Activated T-cell treated with anti-CD3 and anti-CD28 coated beads, Interleukin-2, amount 50 U/mL, for 48 hours (primary cell): Measurements from ENCODE around the gene HECTD1.
"Not testable (repeated sequence)": the region's sequence is repeated elsewhere in the genome, so short reads cannot be mapped to it uniquely, and the experiment has no call there.

Experiments used
- DNase-seq, 2 experiments: peaks; one replicate each; pipeline ENCODE4 v3.0.0-alpha.2; 2020

Gene HECTD1

DNA sequence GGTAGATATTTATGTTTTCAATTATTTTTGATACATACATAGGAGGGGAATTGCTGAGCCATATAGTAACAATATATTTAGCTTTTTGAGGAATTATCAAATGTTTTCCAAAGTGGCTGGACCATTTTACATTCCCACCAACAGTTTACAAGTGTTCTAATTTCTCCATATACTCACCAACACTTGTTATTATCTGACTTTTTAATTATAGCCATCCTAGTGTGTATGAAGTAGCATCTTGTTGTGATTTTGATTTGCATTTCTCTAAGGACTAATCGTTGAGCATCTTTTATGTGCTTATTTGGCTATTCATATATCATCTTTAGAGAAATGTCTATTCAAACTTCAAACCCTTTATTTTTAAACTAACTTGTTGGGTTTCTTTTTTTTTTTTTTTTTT lies 17.2 kb upstream of the HECTD1 start:
- no peak for DNase-seq

DNA sequence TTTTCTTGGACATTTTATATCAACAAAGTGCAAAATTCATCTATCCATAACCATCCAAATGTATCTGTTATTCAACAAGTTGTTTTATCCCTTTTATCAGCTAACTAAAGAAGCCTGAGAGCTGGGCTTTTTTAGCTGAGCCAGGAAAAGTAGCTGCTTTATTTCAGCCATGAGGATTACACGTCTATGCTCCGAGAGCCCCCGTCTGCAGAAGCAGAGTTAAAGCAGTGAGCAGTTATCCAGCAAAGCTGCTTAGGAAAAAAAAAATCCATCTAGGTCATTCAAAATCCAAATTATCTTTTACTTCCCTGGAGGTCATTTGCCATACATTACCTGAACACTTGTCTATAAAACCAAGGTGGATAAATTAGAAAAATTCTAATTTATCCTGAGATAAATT lies 15.7 kb upstream of the HECTD1 start:
- DNase-seq, result no peak

DNA sequence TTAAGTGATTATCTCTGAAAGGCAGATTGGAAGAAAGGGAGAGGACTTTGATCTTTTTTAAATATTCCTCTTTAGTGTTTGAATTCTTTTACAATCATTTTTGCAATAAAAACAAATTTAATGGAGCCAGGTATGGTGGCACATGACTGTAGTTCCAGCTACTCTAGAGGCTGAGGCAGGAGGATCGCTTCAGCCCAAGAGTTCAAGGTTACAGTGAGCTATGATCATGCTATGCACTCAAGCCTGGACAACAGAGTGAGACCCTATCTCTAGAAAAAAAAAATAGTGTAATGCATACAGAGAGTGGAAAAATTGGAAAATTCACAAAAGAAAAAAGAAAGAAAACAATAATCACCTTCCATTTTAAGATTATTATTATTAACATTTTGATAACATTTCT lies 15.2 kb upstream of the HECTD1 start:
- no peak for DNase-seq

DNA sequence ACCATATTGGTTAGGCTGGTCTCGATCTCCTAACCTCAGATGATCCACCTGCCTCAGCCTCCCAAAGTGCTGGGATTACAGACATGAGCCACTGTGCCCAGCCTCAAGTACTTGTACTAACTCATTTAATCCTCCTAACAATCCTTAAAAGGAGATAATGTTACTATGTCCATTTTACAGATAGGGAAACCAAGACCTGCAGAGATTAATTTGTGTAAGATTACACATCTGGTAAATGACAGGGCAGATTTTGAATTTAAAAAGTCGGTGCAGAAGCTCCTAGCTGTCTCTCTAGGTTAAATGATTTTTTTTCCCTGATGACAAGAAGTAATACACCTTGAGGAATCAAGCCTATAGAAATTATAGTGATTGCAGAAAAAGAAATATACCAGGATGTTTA lies 13.7 kb upstream of the HECTD1 start:
- DNase-seq, result no peak

DNA sequence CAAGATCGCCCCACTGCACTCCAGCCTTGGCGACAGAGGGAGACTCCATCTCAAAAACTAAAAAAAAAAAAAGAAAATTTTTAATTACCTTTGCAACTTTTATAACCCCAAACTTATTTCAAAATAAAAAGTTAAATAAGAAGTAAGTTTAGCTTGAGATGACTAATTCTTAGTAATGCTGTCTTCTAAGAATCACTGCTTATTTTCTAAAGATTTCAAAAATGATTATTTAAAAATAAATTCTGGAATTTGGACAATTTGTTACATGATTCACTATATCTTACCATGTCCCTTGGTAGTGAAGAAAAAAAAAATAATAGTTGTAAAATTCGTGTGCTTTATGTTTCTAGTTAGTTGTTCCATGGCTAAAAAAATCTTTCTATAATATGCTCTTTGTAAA lies 11.6 kb upstream of the HECTD1 start:
- no peak for DNase-seq

DNA sequence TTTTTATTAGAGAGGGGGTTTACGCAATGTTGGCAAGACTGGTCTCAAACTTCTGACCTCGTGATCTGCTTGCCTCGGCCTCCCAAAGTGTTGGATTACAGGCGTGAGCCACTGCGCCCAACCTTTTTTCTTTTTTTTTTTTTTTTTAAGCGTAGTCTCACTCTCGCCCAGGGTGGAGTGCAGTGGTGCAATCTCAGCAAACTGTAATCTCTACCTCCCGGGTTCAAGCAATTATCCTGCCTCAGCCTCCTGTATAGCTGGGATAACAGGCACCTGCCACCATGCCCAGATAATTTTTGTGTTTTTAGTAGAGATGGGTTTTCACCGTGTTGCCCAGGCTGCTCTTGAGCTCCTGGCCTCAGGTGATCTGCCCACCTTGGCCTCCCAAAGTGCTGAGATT lies 8.8 kb upstream of the HECTD1 start:
- no peak for DNase-seq

DNA sequence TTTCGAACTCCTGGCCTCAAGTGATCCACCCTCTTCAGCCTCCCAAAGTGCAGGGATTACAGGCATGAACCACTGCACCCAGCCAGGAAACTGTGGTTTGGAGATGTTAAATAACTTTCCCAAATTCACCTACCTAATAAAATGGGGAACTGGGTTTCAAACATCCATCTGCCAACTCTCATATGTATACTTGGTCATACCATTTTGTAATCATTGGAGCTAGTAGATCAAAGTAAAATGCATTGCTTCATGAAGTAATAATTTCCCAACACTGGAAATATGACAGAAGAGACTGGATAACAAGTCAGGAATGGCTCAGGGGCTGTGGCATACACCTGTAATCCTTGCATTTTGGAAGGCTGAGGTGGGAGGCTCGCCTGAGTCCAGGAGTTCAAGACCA lies 5.3 kb upstream of the HECTD1 start:
- no peak for DNase-seq

DNA sequence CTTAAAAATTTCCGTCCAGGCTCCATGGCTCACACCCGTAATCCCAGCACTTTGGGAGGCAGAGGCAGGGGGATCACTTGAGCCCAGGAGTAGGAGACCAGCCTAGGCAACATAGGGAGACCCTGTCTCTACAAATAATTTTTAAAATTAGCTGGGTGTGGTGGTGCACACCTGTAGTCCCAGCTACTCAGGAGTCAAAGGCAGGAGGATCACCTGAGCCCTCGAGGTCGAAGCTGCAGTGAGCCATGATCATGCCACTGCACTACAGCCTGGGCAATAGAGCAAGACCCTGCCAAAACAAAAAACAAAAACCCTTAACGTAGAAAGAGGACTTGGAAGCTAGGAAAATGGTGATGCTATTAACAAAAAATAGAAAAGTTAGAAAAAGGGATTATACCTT lies 2.0 kb upstream of the HECTD1 start:
- DNase-seq, result no peak

DNA sequence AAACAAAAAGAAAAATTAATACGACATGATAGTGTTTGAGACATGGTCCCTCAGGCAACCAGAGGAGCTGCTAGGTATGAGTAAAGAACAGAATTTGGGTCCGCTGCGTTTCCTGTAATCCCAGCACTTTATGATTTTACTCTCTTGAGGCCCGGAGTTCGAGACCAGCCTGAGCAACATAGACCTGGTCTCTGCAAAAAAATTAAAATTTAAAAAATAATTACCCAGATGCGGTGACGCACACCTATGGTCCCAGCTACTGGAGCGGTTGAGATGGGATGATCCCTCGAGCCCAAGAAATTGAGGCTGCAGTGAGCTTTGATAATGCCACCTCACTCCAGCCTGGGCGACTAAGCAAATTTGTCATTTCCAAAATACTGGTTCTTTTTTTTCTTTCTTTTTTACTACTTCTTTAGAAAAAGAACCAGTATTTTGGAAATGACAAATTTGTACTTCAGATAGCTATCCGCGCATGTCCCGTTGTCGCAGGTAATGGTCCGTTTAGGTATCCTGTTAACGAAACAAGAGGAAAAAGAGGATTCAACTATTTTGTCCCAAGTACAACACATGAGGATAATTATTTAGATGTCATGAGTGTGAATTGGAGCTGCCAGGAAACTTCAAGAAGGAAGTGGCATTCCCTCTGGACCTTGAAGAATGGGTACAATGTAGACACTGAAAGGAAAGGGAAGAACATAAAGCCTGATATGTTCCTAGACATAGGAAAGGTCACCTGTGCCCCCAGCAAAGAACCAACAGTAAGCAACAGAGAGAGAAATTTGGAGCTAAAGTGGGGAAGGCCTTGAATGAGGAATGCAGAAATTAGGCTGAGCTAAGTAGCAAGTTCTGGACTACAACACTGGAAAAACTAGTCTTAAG lies 1.2 kb upstream of the HECTD1 start:
- peak; percentile 58 for DNase-seq

DNA sequence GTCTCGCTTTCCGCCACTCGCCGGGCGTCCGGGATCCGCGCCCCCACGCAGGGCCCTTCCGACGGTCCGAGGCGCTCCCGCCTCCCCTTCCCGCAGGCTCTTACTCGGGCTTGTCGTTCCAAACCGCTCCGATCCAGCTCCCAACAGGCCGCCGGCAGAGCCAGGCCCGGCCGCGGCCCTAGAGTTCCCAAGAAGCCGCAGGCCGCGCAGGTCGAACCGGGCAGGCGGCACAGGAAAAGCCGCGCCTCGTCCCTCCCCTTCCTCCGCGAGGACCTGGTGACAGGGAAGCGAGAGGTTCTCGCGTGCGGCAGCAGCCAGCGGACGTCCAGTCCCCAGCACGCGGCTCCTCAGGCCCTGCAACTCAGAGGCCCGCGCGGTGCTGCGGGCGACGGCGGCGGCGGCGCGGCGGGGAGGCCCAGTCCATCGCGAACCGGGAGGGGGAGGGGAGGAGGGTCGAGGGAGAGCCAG lies 272 bp downstream of the HECTD1 start:
- DNase-seq, result peak in 1 of 2 experiments; percentile 92

DNA sequence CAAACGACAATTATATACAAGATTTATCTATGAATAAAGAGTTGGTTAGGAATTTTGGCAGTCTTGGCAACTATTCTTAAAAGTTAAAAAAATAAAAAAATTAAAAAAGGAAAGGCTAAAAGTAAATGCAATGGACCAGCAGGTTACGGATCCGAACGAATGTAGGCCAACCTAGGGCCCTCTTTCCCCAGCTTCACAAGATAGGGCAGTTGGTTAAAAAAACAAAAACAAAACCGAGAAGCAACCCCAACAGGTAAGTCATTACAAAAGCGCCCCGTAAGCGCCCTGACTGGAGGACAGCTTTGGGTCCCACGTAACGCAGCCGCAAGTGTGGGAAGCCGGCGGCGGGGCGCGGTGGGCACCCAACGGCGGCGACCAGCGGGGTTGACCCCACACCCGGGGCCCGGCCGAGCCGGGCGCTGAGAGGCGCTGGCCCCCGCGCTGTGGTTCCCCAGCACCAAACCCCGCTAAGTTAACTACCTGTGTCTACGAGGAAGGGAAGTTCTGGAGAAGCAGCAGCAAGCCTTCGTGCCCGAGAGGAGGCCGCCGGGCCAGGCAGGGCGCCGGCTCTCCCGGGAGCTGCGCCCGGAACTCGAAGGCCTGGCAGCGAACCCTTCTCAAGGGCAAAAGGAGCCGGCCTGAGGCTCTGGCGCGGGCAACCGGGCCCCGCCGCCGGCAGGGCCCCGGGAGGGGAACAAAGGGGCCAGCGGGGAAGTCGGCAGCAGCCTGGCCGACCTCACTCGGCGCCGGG lies 882 bp downstream of the HECTD1 start:
- DNase-seq, result peak; percentile 79 to 80

DNA sequence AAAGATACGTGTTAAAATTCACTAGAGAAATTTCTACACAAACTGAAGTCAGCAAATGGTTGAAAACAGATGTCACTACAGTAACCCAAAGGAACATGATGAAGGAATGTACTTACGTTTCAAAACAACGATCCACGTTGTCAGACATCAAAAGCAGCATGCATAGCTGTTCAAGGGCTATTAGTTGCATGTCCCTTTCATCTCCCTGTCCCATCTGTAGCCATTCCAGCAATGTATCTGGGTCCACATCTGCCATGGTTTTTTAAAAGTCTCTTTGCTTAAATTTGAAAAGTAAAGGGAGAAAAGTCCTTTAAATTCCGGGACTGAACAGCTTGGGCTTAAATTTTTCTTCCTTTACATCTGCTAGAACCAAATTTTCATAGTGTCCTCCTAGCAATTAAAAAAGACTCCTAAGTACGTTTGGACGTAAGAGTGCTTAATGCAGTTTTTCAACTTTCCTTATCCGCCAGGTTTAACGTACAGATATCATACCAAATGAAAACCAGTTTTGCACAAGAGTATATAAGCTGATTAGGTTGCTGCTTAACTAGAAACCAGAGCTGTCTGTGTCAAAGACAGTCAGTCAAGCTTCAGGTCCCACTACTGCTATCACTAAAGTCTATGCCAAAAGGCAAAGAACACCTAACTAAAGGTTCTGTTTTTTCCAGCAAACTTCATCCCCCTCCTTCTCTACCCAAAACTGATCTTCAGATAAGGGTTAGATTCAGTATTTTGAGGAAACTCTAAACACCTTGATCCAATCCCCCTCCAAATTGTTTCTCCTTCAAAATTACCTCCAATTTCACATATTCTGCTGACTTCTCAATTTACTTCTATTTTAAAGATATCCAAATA lies 1.7 kb downstream of the HECTD1 start:
- no peak for DNase-seq

DNA sequence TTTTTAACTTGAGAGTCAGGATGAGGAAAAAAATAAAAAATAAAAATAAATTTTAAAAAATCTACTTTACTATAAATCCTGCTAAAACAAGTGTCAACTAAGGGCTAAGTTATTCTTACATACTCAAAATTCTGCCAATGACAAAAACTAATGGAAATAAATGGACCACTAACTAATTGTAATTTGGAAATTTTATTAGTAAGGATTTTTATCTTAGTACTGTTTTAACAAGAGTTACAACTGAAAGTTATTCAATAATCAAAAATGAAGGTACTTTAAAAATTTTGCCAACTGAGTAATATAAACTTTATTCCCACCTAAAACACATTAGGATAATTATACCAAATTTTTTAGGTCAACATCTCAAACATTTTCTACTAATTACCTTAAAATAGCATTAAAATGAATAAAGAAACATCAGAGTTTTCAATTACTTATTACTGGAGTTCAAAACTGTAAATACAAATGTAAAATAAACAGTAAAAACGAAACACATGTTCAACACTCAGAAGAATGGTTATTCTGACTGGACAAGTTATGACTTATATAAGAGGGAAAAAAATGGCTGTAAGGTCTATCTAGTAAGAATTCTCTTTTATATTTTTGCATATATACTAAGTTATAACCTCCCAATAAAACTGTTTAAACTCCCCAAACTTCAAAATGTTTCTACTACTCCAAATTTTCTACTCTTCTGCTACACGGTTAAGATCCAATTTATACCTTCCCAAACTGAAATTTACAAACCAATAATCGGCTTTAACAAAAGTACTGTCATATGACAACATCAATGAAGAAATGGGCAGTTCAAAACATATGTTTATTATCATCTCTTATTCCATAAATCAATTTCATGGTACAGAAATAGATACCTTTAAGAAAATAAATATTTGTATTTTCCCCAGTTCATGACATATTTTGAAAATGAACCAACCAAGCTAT lies 2.7 kb downstream of the HECTD1 start:
- no peak for DNase-seq

DNA sequence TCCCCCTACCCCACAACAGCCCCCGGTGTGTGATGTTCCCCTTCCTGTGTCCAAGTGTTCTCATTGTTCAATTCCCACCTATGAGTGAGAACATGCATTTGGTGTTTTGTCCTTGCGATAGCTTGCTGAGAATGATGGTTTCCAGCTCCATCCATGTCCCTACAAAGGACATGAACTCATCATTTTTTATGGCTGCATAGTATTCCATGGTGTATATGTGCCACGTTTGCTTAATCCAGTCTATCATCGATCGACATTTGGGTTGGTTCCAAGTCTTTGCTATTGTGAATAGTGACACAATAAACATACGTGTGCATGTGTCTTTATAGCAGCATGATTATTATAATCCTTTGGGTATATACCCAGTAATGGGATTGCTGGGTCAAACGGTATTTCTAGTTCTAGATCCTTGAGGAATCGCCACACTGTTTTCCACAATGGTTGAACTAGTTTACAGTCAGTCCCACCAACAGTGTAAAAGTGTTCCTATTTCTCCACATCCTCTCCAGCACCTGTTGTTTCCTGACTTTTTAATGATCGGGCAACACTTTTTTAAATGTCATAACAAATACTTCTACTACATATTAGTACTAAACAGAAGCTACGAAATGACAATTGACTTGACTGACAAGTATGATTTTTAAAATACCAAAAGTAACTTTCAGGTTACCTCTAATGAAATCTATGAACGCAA lies 3.5 kb downstream of the HECTD1 start:
- not testable (repeated sequence) for DNase-seq

DNA sequence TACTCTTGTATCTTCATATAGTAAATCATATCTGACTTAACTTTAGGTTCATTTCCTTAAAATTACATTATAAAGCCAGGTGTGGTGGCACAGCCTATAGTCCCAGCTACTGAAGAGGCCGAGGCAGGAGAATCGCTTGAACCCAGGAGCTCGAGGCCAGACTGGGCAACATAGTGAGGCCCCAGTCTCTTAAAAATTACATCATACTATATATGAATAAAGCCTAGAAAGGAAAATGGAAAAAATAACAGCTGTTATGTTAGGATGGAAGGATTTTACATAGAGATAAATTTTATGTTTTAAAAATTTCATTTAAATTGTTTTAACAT lies 4.2 kb downstream of the HECTD1 start:
- no peak for DNase-seq

DNA sequence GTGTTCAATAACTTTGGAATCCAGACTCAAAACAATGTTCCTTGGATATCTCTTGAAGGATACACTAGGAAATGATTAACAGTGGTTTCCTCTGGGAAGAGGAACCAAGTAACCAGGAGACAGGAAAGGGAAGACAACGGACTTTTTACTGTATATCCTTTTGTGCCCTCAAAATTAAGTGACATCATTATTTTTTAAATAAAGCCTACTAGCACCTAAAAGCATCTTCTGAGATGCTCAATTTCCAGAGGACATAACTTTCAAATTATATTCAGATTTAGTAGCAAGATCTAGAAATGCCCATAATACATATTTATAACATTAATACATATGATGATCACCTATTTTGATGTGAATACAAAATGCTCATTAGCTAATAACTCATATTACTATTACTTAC lies 6.5 kb downstream of the HECTD1 start:
- DNase-seq, result no peak

DNA sequence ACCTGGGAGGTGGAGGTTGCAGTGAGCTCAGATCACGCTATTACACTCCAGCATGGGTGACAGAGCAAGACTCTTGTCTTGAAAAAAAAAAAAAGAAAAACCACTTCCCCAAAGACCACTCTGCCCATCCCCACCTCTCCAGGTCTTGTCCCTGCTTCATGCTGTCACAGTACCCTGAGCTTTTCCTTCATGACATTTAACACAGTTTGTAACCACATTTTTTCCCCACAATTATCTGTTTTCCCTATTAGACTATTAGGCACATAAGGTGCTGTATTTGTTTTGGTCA lies 6.9 kb downstream of the HECTD1 start:
- no peak for DNase-seq

DNA sequence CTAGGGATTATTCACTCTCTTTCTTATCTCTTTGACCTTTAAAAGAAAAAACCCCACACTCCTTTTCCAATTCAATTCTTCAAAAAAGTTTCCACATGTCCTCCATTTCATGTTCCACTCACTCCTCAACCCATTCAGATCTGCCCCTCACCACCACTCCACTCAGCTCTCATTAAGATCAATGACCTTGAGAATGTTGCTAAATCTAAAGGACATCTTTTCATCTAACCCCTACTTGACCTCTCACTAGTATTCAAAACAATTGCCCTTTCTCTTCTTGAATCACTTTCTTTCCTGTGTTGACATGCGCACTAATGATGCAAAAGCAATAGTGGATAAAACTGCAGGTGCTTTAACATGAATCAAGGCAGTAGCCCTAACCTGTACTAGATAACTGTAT lies 9.9 kb downstream of the HECTD1 start:
- DNase-seq, result no peak

DNA sequence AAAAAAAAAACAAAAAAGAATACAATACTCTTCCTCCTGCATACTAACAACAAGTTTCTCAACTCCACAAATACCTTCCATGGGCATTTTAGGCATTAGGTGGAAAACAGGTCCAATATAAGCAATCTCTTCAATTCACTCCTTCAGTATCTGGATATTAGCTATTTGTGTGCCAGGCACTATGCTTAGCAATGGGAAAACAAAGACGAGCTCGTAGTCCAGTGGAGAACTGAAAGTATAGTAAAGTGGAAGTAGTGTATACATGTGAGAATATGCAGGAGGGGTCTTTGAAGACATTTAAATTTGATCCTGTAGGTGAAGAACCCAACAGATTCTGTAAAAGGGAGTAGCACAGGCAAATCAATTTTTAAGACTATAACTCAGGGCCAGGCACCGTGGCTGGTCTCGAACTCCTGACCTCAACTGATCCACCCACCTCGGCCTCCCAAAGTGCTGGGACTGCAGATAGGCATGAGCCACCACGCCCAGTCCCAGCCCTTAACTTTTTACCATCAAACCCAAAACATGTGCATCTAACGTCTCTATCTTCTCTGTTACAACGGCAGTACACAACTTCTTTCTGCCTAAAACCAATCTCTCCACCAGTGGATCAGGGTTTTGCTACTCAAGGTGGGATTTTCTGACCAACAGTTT lies 10.6 kb downstream of the HECTD1 start:
- DNase-seq, result no peak

DNA sequence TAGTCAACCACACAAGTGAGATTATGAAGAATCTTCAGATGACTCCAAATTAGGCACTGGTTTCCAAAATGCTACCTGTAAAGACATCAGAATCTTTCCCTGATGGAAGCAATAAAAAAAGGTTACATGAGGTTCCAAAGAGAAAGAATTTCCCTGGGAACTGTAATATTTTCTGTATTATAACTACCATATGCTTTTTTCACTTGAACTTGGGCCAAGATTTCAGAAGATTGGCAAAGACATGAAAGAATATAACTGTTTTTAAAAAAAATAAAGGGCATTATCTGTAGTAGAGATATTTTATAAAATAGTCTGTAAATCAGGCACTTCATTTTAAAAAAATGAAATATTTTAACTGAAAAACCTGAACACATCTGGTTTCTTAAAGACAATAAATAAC lies 12.9 kb downstream of the HECTD1 start:
- DNase-seq, result no peak

DNA sequence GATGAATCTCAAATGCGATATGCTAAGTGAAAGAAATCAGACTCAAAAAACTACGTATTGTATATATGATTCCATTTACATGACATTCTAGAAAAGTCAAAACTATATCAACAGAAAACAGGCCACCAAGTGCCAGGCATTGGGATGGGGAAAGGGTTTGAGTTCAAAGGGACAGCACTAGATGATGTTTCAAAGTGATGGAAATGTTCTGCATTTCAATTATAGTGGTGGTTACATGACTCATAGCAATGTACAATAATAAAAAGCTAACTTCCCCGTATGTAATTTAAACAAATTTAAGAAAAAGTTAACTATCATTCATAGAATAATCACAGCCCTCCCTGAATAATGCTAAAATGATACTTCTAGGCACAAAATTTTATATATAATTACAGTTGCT lies 13.5 kb downstream of the HECTD1 start:
- DNase-seq, result no peak
